ENCODE results near the gene LRRK2. TPM values are rescaled to one million over a fixed set of nuclear protein-coding genes. Genes with fewer than 3 reads are reported as not detected.

Gene LRRK2
- total RNA-seq (2022; extraction: Qiagen RNA extraction; ENCODE audit: low read depth), result 1.6 to 2.6 TPM (median 2.3 TPM) in 5 replicates

GRCh38 chr12:40224439-40225291 lies at the start of gene LRRK2:
LRRK2 (plus strand) TSS chr12:40224997; CDS start chr12:40225132, 135 bp downstream.

Other genes with a start within 250 kb of the LRRK2 start
- 2.6 to 4.4 TPM (median 3.7 TPM) in 5 replicates for gene SLC2A13, start 118.9 kb upstream of the LRRK2 start, total RNA-seq (2022; extraction: Qiagen RNA extraction; ENCODE audit: low read depth)